Activated naive CD8-positive, alpha-beta T cell treated with anti-CD3 and anti-CD28 coated beads for 36 hours (primary cell): ENCODE measurements around the gene EIF1AD. TPM values are rescaled to one million over a fixed set of nuclear protein-coding genes. Genes with fewer than 3 reads are reported as not detected.
"Not testable (repeated sequence)": the region's sequence is repeated elsewhere in the genome, so short reads cannot be mapped to it uniquely, and the experiment has no call there.

Source experiments
- DNase-seq: peaks from one replicate; pipeline ENCODE4 v3.0.0; 2021
- H3K27ac Mint-ChIP-seq: one replicate; pipeline ENCODE4 v1.8.0; 2022; ENCODE audit warnings: mild to moderate bottlenecking, moderate library complexity, mixed read lengths
- H3K27me3 Mint-ChIP-seq: one replicate; pipeline ENCODE4 v1.8.0; 2022; ENCODE audit warnings: mild to moderate bottlenecking, mixed read lengths
- H3K36me3 Mint-ChIP-seq: one replicate; pipeline ENCODE4 v1.8.0; 2021; ENCODE audit warnings: mild to moderate bottlenecking, mixed read lengths
- H3K4me1 Mint-ChIP-seq: one replicate; pipeline ENCODE4 v1.8.0; 2021; ENCODE audit warnings: mixed read lengths
- H3K4me3 Mint-ChIP-seq: one replicate; pipeline ENCODE4 v1.8.0; 2022; ENCODE audit warnings: mild to moderate bottlenecking, moderate library complexity, mixed read lengths
- H3K9me3 Mint-ChIP-seq: one replicate; pipeline ENCODE4 v1.8.0; 2022; ENCODE audit warnings: mixed read lengths
- total RNA-seq, 2 experiments: library from RNA; stranded (reverse); gene quantifications; one replicate each; pipeline ENCODE4 v1.2.3, GENCODE V29; 2021

The EIF1AD gene
- total RNA-seq, 2 experiments from 2014 or later: 56.8 to 63.7 TPM

DNA sequence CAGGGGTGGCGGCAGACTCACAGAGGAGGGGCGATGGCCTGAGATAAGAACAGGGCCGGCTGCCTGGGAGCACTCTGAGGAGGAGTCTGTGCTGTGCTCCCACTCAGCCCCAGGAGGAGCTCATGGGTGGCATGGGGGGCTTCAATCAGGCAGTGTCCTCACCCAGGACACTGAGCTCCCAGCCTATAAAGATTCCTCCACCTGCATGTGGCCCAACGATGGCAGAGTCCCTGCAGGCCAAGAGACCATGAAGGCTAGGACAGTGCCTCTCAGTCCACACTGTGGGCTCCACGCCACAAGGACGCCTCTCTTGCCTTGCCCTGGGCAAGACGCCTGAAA is 11.8 kb upstream of the EIF1AD start:
- peaks cover 22% of the 10 kb centered on the region for H3K27me3 Mint-ChIP-seq

DNA sequence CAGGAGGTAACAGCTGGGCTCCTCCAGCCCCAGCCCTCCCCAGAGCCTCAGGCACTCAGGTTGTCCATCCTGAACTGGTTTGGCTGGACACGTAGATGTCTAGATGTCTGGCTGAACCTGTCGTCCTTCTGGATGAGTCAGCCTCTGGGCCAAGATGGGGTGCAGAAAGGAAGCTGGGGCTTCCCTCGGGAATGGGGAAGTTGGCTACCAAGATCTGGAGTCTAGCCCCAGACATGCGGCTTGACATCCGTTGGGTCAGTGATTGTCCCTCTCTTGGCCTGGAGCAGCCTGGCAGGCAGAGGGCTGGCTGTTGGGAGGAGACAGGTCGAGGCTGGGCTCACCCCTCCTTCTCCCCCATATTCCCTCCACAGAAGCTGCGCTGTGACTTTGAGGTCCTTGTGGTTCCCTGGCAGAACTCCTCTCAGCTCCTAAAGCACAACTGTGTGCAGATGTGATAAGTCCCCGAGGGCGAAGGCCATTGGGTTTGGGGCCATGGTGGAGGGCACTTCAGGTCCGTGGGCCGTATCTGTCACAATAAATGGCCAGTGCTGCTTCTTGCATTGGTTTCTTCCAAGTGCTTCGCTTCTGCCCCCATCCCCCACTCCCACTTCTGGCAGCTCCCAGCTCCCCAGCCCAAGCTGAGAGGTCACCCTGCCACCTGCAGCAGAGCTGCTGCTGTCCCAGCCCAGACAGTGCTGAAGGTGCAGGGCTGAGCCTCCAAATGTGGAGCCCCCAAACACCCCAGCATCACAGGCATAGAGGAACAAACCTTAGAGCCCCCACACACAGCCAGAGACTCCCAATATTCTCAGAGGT is 11.2 kb upstream of the EIF1AD start:
- H3K4me1 Mint-ChIP-seq: peaks cover 5% of the 10 kb centered on the region
- no peak overlapping the region for H3K4me3 Mint-ChIP-seq
- peaks cover 22% of the 10 kb centered on the region for H3K27me3 Mint-ChIP-seq

More for the DNA sequence above, 11.8 kb upstream of the EIF1AD start:
- no peak overlapping the region for H3K27ac Mint-ChIP-seq
- DNase-seq: no peak
- H3K4me1 Mint-ChIP-seq: peaks cover 5% of the 10 kb centered on the region
- no peaks in the 10 kb centered on the region for H3K36me3 Mint-ChIP-seq
- H3K4me3 Mint-ChIP-seq: no peak overlapping the region
- H3K9me3 Mint-ChIP-seq: no peaks in the 10 kb centered on the region

GRCh38 chr11:66012371-66012945 is 10.5 kb upstream of the EIF1AD start:
- DNase-seq: no peak
- Mint-ChIP-seq H3K27ac (no peak overlapping the region), H3K9me3 (no peaks in the 10 kb centered on the region), H3K4me3 (no peak overlapping the region), H3K36me3 (no peaks in the 10 kb centered on the region), H3K4me1 (peaks cover 4% of the 10 kb centered on the region), H3K27me3 (peaks cover 22% of the 10 kb centered on the region)

More for the DNA sequence above, 11.2 kb upstream of the EIF1AD start:
- Mint-ChIP-seq H3K9me3 (no peaks in the 10 kb centered on the region), H3K27ac (no peak overlapping the region), H3K36me3 (no peaks in the 10 kb centered on the region)
- no peak for DNase-seq

DNA sequence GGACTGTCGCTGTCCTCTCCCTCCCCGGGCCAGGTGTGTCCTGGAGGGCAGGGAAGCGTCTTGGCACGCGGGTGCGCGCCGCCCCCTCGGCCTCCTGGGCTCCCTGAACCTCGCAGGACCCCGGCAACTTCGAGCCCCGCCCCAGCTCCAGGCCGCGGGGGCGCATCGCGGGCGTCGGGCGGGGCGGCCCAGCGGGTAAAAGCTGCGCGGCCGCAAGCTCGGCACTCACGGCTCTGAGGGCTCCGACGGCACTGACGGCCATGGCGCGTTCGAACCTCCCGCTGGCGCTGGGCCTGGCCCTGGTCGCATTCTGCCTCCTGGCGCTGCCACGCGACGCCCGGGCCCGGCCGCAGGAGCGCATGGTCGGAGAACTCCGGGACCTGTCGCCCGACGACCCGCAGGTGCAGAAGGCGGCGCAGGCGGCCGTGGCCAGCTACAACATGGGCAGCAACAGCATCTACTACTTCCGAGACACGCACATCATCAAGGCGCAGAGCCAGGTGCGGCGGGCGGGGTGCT is 9.9 kb upstream of the EIF1AD start, which contains the start of gene CST6:
TSS of gene CST6 (plus strand) at position 224 of the 519 bp plus-strand sequence. CDS start at position 261, 37 bp downstream.
- no peak within 1 kb of the TSS for H3K27ac Mint-ChIP-seq
- H3K36me3 Mint-ChIP-seq: no peaks in the 10 kb centered on the region

GRCh38 chr11:66011239-66011784 is 9.4 kb upstream of the EIF1AD start:
- Mint-ChIP-seq H3K36me3 (no peaks in the 10 kb centered on the region), H3K4me3 (no peak overlapping the region), H3K9me3 (no peaks in the 10 kb centered on the region), H3K27ac (no peak overlapping the region), H3K4me1 (no peaks in the 10 kb centered on the region), H3K27me3 (peaks cover 22% of the 10 kb centered on the region)
- DNase-seq: no peak

More for the DNA sequence above, 9.9 kb upstream of the EIF1AD start, which contains the start of gene CST6:
- Mint-ChIP-seq H3K4me3 (no peak within 1 kb of the TSS), H3K4me1 (no peaks in the 10 kb centered on the region), H3K9me3 (no peaks in the 10 kb centered on the region), H3K27me3 (peaks cover 22% of the 10 kb centered on the region)
- DNase-seq: peak; percentile 17

DNA sequence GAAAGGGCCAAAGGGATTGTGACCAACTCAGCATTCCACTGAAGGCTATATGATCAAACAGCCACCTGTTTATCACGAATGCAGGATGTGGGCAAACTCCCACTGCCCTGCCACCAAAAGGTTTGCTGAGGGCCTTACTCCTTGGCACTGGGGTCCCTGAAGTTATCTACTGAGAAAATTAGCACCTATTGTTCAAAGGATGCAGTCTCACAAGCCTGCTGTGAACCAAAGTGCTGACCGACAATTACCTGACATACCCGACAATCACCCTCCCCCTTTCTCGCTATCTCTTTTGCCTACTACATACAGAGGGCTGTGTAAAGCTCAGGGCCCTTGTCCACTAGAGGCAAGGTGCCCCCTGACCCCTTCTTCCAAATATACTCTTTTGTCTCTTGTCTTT is 8.1 kb upstream of the EIF1AD start:
- not testable (repeated sequence) for H3K27ac Mint-ChIP-seq, H3K4me1 Mint-ChIP-seq, H3K36me3 Mint-ChIP-seq, H3K9me3 Mint-ChIP-seq, DNase-seq, H3K4me3 Mint-ChIP-seq
- H3K27me3 Mint-ChIP-seq: peaks cover 22% of the 10 kb centered on the region

DNA sequence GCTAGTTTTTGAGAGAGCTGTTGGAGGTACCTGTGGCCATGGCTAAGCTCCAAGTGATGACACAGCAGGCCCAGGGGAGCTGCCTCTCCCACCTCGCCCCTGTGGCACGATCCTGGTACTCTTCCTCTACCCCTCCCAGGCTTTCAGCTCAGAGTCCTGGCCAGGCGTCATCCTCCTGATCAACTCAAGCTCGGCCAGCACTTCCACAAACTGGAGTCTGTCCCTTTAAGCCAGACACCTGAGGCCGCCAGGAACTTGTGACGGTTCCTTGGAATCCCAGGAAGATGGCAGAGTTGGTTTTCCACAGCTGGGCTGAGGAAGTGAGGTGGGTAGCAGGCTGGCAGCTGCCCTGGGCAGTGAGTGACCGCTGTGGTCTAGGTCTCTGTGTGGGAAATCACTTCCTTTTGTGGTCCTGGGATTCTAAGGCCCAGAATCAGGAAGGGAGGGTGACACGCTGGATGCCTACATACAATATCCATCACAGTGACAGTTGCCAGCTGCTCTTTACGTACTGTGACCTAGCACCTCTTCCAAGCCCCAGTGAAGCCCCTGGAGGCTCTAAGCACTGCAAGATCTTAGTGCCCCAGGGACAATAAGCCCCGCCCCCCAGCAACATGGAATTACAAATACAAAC is 6.6 kb upstream of the EIF1AD start:
- peaks cover 9% of the 10 kb centered on the region for H3K4me1 Mint-ChIP-seq
- no peaks in the 10 kb centered on the region for H3K9me3 Mint-ChIP-seq
- H3K27me3 Mint-ChIP-seq: peaks cover 15% of the 10 kb centered on the region
- H3K27ac Mint-ChIP-seq: no peak overlapping the region
- H3K36me3 Mint-ChIP-seq: peaks cover 14% of the 10 kb centered on the region
- no peak for DNase-seq
- H3K4me3 Mint-ChIP-seq: no peak overlapping the region

DNA sequence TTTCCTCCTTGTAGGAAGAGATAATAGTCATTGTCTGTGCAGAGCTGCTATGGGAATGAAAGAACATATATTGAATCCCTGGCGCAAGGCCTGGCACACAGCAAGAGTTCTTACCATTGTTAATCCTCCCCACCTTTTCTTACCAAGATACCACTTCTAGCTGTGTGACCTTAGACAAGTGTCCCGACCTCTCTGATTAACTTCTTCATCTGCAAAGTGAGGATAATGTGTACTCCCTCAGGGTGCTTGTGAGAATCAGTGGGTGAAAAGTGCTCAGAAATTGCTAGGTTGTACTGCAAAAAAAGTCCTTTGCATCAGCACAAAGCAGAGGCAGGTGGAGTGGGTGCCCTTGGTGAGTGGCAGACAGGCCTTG is 6.1 kb upstream of the EIF1AD start:
- Mint-ChIP-seq H3K4me3 (no peak overlapping the region), H3K27ac (no peak overlapping the region), H3K4me1 (peaks cover 14% of the 10 kb centered on the region), H3K9me3 (no peaks in the 10 kb centered on the region), H3K27me3 (peaks cover 10% of the 10 kb centered on the region), H3K36me3 (peaks cover 19% of the 10 kb centered on the region)
- DNase-seq: no peak

GRCh38 chr11:66007201-66007634 is 5.3 kb upstream of the EIF1AD start:
- no peaks in the 10 kb centered on the region for H3K9me3 Mint-ChIP-seq
- no peak overlapping the region for H3K27ac Mint-ChIP-seq
- DNase-seq: no peak
- no peak overlapping the region for H3K4me3 Mint-ChIP-seq
- peaks cover 25% of the 10 kb centered on the region for H3K36me3 Mint-ChIP-seq
- peaks cover 3% of the 10 kb centered on the region for H3K27me3 Mint-ChIP-seq
- H3K4me1 Mint-ChIP-seq: peaks cover 17% of the 10 kb centered on the region

DNA sequence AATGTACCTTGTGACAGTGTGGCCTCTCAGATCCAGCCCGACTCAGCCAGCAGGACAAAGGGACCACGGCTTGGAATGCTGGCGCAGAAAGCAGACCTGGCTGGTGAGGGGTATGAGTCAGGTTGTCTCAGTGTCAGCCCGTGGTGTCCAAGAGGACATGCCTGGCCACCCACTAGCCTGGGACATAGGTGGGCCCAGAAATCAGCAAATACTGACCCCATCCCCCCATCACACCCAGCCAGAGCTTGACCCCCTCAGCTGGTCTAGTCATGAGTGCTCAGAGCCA is 4.9 kb upstream of the EIF1AD start:
- no peak for DNase-seq
- Mint-ChIP-seq H3K4me1 (peaks cover 17% of the 10 kb centered on the region), H3K9me3 (no peaks in the 10 kb centered on the region), H3K36me3 (peaks cover 28% of the 10 kb centered on the region), H3K27me3 (no peaks in the 10 kb centered on the region), H3K27ac (no peak overlapping the region), H3K4me3 (no peak overlapping the region)

GRCh38 chr11:66006134-66006890 is 4.4 kb upstream of the EIF1AD start:
- Mint-ChIP-seq H3K4me3 (no peak overlapping the region), H3K36me3 (peaks cover 32% of the 10 kb centered on the region), H3K4me1 (peaks cover 17% of the 10 kb centered on the region), H3K27me3 (no peaks in the 10 kb centered on the region), H3K27ac (no peak overlapping the region), H3K9me3 (no peaks in the 10 kb centered on the region)
- no peak for DNase-seq

GRCh38 chr11:66004186-66004585 is 2.2 kb upstream of the EIF1AD start:
- peak overlapping the region; percentile 38 for H3K27ac Mint-ChIP-seq
- peak overlapping the region; percentile 100 for H3K4me3 Mint-ChIP-seq
- no peaks in the 10 kb centered on the region for H3K27me3 Mint-ChIP-seq
- peaks cover 49% of the 10 kb centered on the region for H3K36me3 Mint-ChIP-seq
- no peak for DNase-seq
- no peaks in the 10 kb centered on the region for H3K9me3 Mint-ChIP-seq
- H3K4me1 Mint-ChIP-seq: peaks cover 34% of the 10 kb centered on the region

- H3K9me3 Mint-ChIP-seq: no peaks in the 10 kb centered on the region
- H3K36me3 Mint-ChIP-seq: peaks cover 54% of the 10 kb centered on the region
- H3K27me3 Mint-ChIP-seq: no peaks in the 10 kb centered on the region
- peaks cover 39% of the 10 kb centered on the region for H3K4me1 Mint-ChIP-seq
- H3K4me3 Mint-ChIP-seq: peak overlapping the region; percentile 100
- no peak for DNase-seq
- H3K27ac Mint-ChIP-seq: peak overlapping the region; percentile 89
These were observed 1.3 kb upstream of the EIF1AD start for GRCh38 chr11:66003291-66003690.

GRCh38 chr11:66002648-66003225 is 780 bp upstream of the EIF1AD start:
- Mint-ChIP-seq H3K4me3 (peak overlapping the region; percentile 100), H3K27me3 (no peaks in the 10 kb centered on the region), H3K36me3 (peaks cover 58% of the 10 kb centered on the region), H3K9me3 (no peaks in the 10 kb centered on the region), H3K4me1 (peaks cover 41% of the 10 kb centered on the region), H3K27ac (peak overlapping the region; percentile 99)
- DNase-seq: peak; percentile 80
